Peyer's patch (tissue), 4 donors: ENCODE data around the gene ACO1.

Source experiments
- CTCF ChIP-seq, 6 experiments: fragments of 450-650 bp in 4 of 6; fragments of 200-600 bp in 2 of 6; sonication (generic) in 1 of 6; IDR thresholded peaks; one replicate each; pipeline ENCODE4 v1.5.1; 2017 to 2019; ENCODE audit warnings: antibody characterized with exemption in 6 of 6, mild to moderate bottlenecking in 3 of 6, moderate library complexity in 1 of 6
- POLR2A ChIP-seq, 2 donors: fragments of 450-650 bp; IDR thresholded peaks; one replicate each; pipeline ENCODE4 v1.5.1; 2017; ENCODE audit warnings: antibody characterized with exemption in 2 of 2, mild to moderate bottlenecking in 2 of 2, moderate library complexity in 2 of 2

GRCh38 chr9:32387256-32387655 is 2.8 kb downstream of the ACO1 start:
- TF ChIP-seq CTCF (IDR thresholded peaks at IDR 0.05), result no peak
- no peak for TF ChIP-seq POLR2A (IDR thresholded peaks at IDR 0.05)
